HG02623 (cell line): Measurements from ENCODE around the gene SMCR8.
"Not testable (repeated sequence)": the region's sequence is repeated elsewhere in the genome, so short reads cannot be mapped to it uniquely, and the experiment has no call there.

Source experiments
- ATAC-seq: cut with Tn5 transposase; IDR thresholded peaks from one replicate; pipeline ENCODE4 v1.9.1; 2021; ENCODE audit warnings: moderate library complexity; ENCODE audit not compliant: unreplicated experiment

SMCR8 gene

DNA sequence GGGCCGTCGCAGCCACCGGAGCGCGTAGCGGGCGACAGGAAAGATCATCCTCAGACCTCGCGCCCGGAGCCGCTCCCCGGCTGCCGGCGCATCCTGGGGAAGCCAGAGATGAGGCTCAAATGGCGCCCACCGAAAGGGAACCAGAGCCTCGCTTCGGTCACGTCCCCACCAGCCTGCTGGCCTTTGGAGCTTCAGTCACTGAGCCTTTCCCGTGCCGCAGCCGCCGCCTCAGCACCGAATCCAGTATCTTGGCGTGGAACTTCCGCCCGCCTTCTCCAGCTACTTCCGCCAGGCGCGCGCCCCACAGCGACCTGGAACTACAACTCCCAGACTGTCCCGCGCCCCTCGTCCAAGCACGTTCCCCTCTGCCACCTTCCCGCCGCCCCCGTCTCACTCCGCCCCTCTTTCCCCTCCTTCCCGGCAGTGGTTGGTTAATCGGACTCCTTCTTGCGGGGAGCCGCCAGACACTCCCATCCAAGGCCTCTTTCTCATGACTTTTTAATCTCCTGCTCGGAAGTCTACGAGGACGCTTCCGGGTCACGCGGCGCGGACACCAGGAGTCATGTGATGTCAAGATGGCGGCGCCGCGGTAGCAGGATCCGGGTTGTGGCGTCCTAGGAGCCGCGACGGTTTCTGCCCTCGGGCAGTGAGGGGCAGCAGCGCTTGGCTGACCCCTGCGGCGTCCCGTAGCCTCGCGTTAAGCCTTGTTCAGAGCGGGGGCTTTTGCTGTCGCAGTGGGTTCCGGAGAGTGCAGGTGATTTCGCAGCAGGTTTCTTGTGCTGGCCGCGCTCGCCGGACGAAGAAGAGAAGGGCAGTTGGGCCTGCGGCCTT is at the start of gene SMCR8, which contains the start of gene TOP3A:
Gene SMCR8 (plus strand): TSS at position 563 of the 831 bp plus-strand sequence. CDS start 497 bp downstream, outside the sequence.
Gene TOP3A (minus strand): TSS at position 264 of the 831 bp plus-strand sequence. CDS start 216 bp downstream, at position 48.
- peak; percentile 78 for ATAC-seq

DNA sequence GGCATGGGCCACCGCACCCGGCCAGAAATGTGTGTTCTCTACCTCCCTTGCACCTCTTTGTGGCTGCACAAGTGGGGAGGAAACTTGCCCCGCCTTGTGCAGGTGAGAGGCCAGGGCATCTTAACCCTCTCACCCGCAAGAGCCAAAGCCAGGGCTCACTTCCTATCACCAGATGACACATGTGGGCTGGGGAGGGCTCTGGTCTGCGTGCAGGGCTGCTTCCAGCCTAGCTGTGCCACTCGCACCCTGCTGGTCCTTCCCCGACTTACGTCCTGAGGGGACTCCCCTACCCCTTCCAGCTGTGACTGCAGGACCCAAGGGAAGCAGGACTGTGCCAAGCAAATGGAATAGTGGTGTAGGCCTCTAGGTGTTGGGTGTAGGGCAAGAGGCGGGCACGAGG is 47.7 kb upstream of the SMCR8 start:
- ATAC-seq = no peak

GRCh38 chr17:18267927-18268711 is 47.0 kb upstream of the SMCR8 start:
- ATAC-seq = no peak

- ATAC-seq = no peak
Observed at GRCh38 chr17:18270046-18270931, 44.8 kb upstream of the SMCR8 start.

- no peak for ATAC-seq
Observed at GRCh38 chr17:18277076-18277475, 38.0 kb upstream of the SMCR8 start.

- ATAC-seq = no peak
Observed at GRCh38 chr17:18278867-18279266, 36.2 kb upstream of the SMCR8 start.

- ATAC-seq = no peak
Observed at GRCh38 chr17:18280249-18280648, 34.8 kb upstream of the SMCR8 start.

GRCh38 chr17:18280766-18281371 is 34.2 kb upstream of the SMCR8 start:
- no peak for ATAC-seq

DNA sequence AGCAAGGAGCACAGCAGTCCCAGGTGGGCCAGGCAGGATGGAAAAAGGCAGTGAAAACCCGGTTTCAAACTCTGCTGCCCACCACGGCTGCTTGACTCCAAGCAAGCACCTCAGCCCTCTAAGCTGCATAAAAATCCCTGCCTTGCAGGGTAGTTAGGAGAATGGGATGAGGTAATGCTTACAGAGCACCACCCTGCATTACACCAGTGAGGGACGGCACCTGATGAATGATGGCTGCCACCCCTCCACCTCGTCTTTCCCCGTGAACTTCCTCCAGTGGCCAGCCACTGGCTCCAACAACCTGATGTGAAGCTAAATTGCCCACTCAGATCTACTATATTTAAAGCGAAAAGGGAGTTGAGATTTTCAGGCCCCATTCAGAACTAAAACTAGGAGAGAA is 33.3 kb upstream of the SMCR8 start:
- ATAC-seq = no peak

DNA sequence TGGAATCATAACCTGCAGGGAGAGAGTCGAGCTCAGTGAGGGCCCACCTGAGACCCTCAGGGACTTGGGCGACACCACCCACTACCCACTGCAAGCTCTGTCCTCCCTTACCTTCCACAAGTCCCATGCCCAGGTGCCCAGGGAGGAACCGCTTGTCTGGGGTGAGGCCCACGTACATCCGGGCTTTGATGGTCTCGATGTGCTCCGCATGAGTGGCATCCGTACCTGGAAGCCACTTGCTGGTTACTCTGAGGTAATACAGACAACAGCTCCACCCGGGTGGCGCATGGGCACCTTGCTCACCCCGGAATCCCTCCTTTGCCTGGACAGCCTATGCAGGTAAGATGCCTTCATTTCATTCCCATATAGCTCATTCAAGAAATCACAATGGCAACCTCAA is 29.8 kb upstream of the SMCR8 start:
- ATAC-seq = no peak

- no peak for ATAC-seq
Observed at GRCh38 chr17:18291718-18292540, 23.2 kb upstream of the SMCR8 start.

GRCh38 chr17:18298061-18298460 is 17.0 kb upstream of the SMCR8 start:
- ATAC-seq = not testable (repeated sequence)

DNA sequence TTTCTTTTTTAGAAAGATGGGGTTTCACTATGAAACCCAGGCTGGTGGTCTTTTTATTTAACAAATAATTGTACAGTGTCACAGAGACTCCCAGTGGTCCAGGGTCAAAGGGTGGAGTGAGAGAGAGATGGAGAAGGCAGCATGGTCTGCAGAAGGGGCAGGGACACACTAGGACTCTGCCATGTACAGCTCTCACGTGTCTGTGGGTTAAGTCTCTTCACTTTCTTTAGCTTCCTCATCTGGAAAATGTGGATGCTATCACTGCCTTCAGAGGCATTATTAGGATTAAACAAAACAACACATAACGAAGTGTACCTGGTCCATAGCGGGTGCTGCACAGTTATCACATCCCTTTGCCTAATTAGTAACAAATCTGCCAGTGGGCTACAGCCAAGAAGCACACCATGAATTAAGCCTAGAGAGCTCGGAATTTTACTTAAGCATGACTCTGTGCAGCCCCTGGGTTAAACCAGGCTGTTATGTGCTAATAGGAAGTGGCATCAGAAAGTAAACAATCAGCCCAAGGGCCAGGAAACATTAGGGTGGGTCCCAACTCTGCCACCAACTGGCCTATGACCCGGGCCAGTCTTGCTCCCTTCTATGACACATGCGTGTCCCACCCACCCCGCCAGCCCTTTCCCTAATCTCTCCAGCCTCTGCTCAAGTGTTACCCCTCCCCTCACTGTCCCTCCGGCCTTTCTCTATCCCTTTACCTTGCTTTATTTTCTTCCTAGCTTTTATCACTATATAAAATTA is 14.2 kb upstream of the SMCR8 start:
- no peak for ATAC-seq

- not testable (repeated sequence) for ATAC-seq
Observed at GRCh38 chr17:18303206-18303605, 11.9 kb upstream of the SMCR8 start.

DNA sequence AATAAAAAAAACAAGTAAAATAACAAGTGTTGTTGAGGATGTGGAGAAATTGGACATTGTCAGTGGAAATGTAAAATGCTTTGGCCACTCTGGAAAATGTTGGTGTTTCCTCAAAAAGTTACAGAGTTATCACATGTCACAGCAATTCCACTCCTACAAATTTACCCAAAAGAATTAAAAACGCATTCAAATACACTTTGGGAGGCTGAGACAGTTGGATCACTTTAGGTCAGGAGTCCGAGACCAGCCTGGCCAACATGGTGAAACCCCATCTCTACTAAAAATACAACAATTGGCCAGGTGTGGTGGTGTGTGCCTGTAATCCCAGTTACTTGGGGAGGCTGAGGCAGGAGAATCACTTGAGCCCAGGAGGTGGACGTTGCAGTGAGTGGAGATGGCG is 5.9 kb upstream of the SMCR8 start:
- no peak for ATAC-seq

GRCh38 chr17:18314059-18314730 is 898 bp upstream of the SMCR8 start:
- ATAC-seq = peak; percentile 7

- ATAC-seq = no peak
Observed at GRCh38 chr17:18315562-18315922, 449 bp downstream of the SMCR8 start.

GRCh38 chr17:18315961-18316360 is 868 bp downstream of the SMCR8 start:
- ATAC-seq = no peak
